Neural cell (in vitro differentiated cells): ENCODE results near the gene STK10.

Experiments
- EZH2 ChIP-seq: fragments of 200-600, 300-800 bp; shearing (Covaris generic), sonication (generic); IDR thresholded peaks from 2 replicates; pipeline ENCODE4 v1.6.1; 2014; ENCODE audit warnings: antibody characterized with exemption, low read length, borderline replicate concordance, mild to moderate bottlenecking; ENCODE audit not compliant: insufficient read depth, poor library complexity, severe bottlenecking
- TAF1 ChIP-seq: IDR thresholded peaks from 2 replicates; pipeline ENCODE4 v1.6.1; 2012; ENCODE audit warnings: low read depth
- TF ChIP-seq, protein P1 (sequence below): IDR thresholded peaks from 2 replicates; pipeline ENCODE4 v1.6.1; 2012; ENCODE audit warnings: borderline replicate concordance
- TF ChIP-seq, protein P2 (sequence below): fragments of 450-650 bp; IDR thresholded peaks from 2 replicates; pipeline ENCODE4 v1.5.1; 2014; ENCODE audit warnings: antibody characterized with exemption, mild to moderate bottlenecking, moderate library complexity; ENCODE audit not compliant: poor library complexity, severe bottlenecking

- TF ChIP-seq EZH2 = no peak
- TF ChIP-seq, protein P1, sequence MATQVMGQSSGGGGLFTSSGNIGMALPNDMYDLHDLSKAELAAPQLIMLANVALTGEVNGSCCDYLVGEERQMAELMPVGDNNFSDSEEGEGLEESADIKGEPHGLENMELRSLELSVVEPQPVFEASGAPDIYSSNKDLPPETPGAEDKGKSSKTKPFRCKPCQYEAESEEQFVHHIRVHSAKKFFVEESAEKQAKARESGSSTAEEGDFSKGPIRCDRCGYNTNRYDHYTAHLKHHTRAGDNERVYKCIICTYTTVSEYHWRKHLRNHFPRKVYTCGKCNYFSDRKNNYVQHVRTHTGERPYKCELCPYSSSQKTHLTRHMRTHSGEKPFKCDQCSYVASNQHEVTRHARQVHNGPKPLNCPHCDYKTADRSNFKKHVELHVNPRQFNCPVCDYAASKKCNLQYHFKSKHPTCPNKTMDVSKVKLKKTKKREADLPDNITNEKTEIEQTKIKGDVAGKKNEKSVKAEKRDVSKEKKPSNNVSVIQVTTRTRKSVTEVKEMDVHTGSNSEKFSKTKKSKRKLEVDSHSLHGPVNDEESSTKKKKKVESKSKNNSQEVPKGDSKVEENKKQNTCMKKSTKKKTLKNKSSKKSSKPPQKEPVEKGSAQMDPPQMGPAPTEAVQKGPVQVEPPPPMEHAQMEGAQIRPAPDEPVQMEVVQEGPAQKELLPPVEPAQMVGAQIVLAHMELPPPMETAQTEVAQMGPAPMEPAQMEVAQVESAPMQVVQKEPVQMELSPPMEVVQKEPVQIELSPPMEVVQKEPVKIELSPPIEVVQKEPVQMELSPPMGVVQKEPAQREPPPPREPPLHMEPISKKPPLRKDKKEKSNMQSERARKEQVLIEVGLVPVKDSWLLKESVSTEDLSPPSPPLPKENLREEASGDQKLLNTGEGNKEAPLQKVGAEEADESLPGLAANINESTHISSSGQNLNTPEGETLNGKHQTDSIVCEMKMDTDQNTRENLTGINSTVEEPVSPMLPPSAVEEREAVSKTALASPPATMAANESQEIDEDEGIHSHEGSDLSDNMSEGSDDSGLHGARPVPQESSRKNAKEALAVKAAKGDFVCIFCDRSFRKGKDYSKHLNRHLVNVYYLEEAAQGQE = no peak
- TF ChIP-seq, protein P2, sequence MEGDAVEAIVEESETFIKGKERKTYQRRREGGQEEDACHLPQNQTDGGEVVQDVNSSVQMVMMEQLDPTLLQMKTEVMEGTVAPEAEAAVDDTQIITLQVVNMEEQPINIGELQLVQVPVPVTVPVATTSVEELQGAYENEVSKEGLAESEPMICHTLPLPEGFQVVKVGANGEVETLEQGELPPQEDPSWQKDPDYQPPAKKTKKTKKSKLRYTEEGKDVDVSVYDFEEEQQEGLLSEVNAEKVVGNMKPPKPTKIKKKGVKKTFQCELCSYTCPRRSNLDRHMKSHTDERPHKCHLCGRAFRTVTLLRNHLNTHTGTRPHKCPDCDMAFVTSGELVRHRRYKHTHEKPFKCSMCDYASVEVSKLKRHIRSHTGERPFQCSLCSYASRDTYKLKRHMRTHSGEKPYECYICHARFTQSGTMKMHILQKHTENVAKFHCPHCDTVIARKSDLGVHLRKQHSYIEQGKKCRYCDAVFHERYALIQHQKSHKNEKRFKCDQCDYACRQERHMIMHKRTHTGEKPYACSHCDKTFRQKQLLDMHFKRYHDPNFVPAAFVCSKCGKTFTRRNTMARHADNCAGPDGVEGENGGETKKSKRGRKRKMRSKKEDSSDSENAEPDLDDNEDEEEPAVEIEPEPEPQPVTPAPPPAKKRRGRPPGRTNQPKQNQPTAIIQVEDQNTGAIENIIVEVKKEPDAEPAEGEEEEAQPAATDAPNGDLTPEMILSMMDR = no peak
- no peak for TF ChIP-seq TAF1
These were observed 41.3 kb downstream of the STK10 start for GRCh38 chr5:172146748-172147092.
